Stomach (tissue), 4 donors: ENCODE data around the gene ARPC5.

Source experiments
- CTCF ChIP-seq, 7 experiments: fragments of 450-650 bp in 4 of 7; fragments of 200-600 bp in 3 of 7; sonication (generic) in 3 of 7; IDR thresholded peaks; one replicate each; pipeline ENCODE4 v1.5.1; 2016 to 2019; ENCODE audit warnings: antibody characterized with exemption in 7 of 7, control low read depth in 2 of 7, mild to moderate bottlenecking in 1 of 7
- POLR2A ChIP-seq, 4 donors: fragments of 450-650 bp; IDR thresholded peaks; one replicate each; pipeline ENCODE4 v1.6.1; 2016; ENCODE audit warnings: antibody characterized with exemption in 4 of 4, control low read depth in 2 of 4, mild to moderate bottlenecking in 1 of 4, moderate library complexity in 1 of 4

- TF ChIP-seq CTCF (IDR thresholded peaks at IDR 0.05) (no peak), POLR2A (IDR thresholded peaks at IDR 0.05) (no peak)
Observed at GRCh38 chr1:183673605-183674323, 38.2 kb upstream of the ARPC5 start.
